HG02763 (cell line): ENCODE measurements around the gene NME8.
"Not testable (repeated sequence)": the region's sequence is repeated elsewhere in the genome, so short reads cannot be mapped to it uniquely, and the experiment has no call there.

Source experiments
- ATAC-seq: cut with Tn5 transposase; IDR thresholded peaks from one replicate; pipeline ENCODE4 v1.9.1; 2021; ENCODE audit warnings: mild to moderate bottlenecking, moderate library complexity; ENCODE audit not compliant: unreplicated experiment

NME8 gene, protein sequence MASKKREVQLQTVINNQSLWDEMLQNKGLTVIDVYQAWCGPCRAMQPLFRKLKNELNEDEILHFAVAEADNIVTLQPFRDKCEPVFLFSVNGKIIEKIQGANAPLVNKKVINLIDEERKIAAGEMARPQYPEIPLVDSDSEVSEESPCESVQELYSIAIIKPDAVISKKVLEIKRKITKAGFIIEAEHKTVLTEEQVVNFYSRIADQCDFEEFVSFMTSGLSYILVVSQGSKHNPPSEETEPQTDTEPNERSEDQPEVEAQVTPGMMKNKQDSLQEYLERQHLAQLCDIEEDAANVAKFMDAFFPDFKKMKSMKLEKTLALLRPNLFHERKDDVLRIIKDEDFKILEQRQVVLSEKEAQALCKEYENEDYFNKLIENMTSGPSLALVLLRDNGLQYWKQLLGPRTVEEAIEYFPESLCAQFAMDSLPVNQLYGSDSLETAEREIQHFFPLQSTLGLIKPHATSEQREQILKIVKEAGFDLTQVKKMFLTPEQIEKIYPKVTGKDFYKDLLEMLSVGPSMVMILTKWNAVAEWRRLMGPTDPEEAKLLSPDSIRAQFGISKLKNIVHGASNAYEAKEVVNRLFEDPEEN

DNA sequence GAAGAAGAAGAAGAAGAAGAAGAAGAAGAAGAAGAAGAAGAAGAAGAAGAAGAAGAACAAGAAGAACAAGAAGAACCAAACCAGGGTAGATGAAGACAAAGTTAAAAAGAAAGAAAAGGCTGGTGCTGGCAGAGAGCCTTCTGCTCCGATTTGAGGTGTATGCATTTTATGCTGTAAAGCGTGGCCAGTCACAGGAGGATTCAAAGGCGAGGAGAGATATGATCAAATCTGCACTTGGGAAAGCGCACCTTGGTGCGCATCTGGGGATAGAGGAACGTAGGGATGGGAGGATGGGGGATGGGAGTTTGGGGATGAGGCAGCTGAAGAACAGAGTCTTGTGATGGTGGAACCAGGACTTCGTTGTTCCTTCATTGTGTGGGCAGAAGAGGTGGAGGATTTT is at the start of gene NME8:
NME8 (plus strand) TSS at position 301 of the 400 bp plus-strand sequence. CDS start 1,670 bp downstream, outside the sequence.
- no peak for ATAC-seq

DNA sequence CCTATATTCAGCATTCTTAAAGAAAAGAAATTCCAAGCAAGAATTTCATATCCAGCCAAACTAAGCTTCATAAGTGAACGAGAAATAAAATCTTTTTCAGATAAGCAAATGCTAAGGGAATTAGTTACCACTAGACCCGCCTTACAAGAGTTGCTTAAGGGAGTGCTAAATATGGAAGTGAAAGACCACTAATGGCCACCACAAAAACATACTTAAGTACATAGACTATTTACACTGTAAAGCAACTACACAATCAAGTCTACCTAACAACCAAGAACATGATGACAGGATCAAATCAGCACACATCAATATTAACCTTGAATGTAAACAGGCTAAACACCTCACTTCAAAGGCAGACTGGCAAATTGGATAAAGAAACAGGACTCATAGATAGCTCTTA is 42.2 kb upstream of the NME8 start:
- no peak for ATAC-seq

DNA sequence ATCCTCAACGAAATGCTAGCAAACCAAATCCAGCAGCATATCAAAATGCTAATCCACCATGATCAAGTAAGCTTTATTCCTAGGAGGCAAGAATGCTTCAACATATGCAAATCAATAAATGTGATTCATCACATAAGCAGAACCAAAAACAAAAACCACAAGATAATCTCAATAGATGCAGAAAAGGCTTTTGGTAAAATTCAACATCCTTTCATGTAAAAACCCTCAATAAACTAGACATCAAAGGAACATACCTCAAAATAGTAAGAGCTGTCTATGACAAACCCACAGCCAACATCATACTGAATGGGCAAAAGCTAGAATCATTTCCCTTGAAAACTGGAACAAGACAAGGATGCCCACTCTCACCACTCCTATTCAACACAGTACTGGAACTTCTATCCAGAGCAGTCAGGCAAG is 36.2 kb upstream of the NME8 start:
- not testable (repeated sequence) for ATAC-seq

DNA sequence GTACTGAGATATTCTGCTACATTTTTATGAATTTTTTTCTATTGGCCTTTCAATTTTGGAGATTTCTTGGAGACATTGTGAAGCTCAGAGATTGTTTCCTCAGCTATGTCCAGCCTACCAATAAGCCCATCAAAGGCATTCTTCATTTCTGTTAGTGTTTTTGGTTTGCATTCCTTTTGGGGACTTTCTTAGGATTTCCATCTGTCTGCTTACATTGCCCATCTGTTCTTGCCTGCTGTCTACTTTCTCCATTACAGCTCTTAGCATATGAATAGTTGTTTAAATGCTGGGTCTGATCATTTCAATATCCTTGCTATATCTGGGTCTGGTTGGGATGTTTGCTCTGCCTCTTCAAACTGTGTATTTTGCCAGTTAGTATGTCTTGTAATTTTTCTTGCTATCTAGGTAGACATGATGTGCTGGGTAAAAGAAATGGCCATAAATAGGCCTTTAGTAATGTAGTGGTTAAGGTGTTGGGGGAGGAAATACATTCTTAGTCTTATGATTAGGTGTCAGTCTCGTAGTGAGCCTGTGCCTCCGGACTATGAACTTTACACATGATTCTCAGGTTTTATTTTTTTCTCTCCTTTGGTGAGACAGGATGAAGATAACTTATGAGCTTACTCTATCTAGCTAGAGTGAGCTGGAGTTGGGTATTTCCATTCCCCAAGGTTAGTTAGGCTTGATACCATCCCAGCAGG is 32.6 kb upstream of the NME8 start:
- ATAC-seq: peak; percentile 83

DNA sequence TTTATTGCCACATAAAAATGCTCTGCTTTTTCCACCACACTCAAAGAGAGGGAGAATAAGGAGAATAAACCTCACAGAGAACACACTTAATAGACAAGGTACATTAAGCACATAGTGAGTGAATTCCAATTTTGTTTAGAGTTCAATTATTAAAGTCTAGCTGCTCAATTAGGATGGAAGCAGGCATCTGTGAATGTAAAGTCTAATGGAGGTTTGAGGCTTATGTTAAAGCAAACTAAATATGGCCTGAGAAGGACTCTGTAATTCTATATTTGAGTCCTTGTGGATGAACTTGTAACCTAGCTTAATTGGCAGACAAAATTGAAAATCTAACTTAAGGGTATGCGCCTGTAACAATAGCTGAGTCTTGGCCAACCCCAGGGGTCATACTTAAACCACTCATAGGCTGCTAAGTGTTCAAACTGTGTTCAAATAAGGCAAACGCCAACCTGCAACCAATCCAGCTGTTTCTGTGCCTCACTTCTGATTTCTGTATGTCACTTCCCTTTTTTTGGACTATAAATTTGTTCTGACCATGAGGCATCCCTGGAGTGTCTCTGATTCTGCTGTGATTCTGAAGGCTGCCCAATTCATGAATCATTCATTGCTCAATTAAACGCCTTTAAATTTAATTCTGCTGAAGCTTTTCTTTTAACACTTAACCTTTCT is 31.3 kb upstream of the NME8 start:
- no peak for ATAC-seq

DNA sequence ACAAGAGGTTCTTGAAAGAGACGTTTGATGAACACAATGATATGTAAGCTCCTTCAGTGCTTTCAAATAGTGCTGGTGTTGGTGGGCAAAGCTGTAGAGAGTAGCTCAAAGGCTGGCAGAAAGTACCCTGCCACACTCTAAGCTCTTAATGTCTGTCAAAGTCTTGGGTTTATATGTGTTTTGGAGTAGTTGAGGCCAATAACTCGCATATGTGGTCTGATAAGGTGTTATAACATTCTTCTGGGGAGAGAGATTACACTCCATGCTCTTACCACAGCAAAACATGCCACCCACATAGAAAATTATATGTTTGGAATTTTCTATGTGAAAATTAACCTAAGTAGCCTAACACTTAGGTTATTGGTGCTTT is 30.8 kb upstream of the NME8 start:
- no peak for ATAC-seq

DNA sequence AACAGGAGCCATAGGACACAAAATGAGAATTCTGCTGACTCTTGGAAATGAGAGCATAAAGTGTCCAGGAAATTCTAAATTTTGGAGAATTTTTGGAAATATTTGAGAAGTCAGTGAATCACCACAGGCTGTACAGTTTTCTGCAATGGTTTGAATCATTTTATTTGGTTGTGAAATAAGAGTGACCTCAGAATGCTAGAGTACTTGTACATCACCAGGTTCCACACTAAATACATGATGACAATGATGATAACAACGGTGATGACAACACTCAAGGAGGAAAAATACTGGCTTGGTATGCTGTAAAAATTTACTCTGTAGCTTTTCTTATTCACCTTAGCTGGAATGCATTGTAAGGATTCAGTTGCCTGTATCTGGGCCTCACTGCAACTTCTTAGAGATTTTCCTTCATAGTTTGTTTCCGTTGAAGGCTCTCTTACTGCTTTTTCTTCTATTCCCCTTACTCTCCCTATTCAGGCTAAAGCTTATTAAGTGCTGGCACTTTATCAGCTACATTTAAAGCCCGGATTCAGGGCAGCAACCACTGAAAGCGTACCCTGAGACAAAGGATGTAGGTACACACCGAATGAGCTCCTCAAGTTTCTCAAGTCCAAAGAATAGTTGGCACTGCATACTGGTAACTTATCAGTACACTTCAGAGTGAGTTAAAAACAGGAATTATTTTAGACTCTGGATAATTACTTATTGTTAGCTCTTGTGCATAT is 30.2 kb upstream of the NME8 start:
- no peak for ATAC-seq

DNA sequence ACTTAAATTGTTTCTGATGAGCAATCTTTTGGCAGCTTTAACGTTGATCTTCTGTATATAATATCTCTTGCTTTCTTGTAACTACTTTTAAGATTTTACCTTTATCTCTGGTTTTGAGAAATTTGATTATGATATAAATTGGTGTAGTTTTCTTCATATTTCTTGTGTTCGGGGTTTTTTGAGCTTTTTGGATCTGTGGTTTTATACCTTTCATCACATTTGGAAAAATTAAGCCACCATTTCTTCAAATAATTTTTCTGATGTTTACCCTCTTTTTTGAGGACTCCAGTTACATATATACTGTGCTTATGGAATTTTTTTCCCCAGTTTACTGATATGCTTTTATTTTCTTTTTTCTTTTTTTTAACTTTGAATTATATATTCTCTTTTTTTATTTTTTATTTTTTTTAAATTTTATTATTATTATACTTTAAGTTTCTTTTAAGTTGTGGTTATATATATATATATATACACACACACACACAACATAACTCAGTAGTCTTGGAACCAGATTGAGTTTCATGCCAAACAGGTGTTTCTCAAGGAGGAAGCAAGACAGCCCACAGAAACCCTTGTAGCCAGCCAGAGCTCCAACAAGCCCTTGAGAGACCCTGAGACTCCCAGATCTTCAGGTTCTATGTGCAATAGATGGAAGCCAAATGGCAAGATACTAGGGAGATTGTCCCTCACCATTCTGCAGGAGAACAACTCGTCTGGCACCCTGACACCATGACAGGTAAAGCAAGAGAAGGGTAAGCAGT is 27.5 kb upstream of the NME8 start:
- ATAC-seq: peak; percentile 75

DNA sequence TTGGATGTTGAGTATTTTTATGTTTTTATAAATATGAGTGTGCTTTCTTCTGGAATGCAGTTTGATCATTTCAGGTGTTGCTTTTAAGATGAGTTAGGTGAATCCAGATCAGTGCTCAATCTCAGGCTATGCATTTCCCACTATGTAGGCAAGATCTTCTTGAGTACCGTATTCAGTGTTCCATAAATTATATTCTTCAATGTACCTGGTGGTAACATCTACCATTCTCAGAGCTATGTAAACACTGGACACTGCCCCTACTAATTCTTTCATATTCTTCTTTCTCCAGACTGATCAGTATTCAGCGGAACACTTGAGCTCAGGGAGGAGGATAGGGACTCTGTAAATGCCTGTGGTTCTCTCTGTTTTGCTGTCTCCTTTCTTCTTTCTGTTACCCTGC is 25.5 kb upstream of the NME8 start:
- ATAC-seq: no peak

DNA sequence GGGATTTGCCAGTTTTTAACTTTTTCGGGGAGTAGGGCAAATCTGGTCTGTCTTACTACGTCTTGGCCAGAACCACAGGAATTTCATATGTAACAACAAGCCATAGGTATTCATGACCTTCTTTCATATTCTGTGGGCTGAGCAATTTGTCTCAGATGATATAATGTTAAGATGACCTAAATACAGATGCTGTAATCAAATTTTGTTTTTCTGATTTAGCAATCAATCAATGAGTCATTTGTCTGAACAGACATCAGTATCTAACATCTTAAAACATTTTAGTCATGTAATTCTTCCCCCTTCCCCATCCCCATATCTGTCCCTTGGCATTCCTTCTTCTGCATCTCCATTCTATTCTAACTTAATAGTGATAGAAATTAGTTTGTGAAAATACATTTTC is 24.8 kb upstream of the NME8 start:
- ATAC-seq: no peak

DNA sequence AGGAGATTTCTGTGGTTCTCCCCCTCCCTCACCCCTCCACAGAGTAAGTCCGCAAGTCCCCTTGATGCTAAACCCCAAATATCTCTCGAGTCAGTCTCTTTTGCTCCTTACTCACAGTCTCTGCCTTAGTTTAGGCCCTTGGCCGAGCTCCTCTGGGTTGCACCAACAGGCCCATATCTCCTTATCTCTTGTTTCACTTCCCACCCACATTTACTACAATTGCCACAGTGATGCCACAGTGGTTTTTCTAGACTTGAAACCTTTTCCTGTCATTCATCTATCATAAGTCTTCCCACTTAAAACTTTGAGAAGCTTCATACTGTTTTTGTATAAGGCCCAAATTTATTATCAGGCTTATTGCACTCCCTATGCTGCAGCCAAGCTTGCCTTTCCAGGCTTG is 23.4 kb upstream of the NME8 start:
- ATAC-seq: no peak

DNA sequence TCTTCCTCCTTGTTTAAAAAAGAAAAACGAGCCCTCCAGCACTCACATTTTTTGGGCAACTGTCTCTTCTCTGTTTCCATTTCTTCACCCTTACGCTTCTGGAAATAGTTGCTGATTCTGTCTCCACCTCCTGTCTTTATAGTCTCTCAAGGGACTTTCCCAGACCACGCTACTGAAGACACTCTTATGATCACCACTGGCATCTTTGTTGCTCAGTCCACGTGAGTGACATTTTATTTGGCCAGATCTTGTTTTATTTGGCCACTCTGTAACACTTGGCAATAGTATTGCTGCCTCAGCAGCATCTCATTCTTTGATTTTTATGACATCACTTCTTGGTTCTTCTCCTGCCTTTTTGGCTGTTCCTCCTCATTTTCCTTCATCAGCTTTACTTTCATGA is 21.6 kb upstream of the NME8 start:
- ATAC-seq: no peak

DNA sequence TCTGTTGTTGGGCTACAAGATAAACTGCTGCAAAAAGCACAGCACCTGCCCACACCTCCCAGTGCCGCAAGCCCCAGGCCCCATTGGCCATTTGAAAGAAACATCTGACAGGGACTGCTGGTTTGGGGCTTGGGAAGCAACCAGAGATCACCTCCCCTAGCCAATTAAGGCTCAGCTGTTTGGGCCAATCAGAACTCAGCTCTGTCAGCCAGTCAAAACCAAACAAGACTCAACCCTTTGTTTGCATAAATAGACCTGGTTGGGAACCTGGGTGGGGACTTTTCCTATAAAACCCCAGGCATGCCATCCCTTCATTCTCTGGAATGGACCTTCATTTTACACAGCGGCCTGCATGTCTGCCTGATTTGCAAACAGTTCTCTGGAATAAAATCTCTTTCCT is 17.2 kb upstream of the NME8 start:
- no peak for ATAC-seq

DNA sequence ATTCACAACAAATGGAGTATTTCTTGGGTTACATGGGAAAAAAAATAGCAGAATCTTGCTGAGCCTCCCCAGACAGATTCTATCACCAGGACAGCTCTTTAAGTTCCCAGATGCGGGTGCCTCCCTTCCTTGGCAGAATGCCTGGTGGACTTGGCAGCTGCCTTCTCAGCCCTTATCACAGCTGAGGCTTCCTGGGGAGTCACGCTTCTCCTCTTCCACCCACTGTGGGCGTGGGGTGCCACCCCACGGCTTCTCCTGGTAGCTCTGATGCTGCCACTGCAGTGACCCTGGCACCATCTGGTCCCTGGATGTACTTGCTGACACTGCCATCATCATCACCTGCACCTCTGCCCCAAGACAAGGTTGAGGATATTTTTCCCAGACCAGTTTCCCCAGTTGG is 16.2 kb upstream of the NME8 start:
- ATAC-seq: peak; percentile 90

DNA sequence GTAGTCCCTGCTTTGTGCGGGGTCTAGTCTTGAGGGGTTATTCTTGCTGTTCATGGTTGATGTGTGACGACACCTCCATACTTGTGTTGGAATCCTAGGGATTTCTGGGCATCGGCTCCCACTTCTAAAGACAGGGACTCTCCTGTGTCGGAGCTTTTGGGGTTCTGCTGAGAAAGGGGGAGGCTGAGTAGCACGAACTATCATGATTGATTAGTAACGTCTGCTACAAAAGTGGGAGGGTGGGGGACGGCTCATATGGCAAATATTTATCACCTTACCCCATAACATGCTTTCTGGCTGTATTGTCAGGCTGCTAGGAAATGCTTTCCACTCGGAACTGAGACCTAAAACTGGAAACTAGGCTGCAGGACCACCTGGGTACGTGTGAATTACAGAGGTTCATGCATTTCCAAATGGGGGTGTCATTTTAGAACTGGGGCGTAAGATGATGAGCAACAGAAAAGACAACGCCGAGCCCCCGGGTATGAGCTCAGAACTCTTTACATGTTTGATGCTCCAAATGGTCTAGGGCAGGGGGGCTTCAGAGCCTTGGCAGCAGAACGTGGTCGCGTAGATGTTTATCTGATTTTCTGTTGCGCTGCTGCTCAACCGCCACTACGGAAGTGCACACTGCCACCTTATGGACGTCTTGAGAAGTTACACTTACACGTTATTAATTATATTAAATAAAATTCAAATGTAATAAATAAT is 15.1 kb upstream of the NME8 start:
- ATAC-seq: no peak

DNA sequence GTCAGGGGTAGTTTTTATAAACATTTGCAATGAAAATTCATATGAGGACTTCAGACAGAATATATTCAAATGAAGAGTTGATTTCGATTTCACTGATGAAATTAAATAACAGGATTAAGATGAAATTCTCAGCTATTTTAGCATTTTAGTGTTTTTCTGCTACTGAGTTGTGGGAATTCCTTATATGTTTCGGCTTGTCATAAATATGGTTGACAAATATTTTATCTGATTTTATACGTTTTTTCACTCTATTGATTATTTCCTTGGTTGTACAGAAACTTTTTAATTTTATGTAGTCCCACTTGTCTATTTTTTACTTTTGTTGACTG is 14.6 kb upstream of the NME8 start:
- ATAC-seq: no peak

DNA sequence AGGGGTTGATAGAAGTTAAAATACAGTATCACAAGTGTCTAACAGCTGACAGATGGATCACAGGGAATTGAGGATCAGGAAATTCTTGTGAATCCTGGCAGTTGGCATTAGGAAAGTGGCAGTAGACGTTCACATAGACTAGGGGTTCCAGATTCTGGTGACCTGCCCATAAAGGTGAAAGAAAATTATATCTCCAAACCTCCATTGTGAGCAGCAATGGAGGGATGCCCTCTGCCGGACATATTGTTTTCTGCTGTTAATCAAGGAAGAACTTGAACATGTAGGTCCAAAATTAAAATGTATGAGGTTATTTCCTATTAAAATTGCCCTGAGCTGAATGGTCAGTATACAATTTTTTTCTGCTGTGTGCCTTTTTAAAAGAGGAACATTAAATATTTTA is 5.1 kb downstream of the NME8 start:
- ATAC-seq: no peak

DNA sequence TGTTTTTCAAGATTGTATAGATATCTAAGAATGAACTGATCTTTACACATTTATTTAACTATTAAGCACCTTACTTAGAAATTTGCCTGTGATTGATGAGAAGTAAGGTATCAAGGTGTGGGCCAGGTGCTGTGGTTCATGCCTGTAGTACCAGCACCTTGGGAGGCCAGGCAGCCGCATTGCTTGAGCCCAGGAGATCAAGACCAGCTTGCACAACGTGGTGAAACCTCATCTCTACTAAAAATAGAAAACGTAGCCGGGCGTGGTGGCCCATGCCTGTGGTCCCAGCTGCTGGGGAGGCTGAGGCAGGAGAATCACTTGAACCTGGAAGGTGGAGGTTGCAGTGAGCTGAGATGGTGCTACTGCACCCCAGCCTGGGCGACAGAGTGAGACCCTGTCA is 33.7 kb downstream of the NME8 start:
- ATAC-seq: no peak

DNA sequence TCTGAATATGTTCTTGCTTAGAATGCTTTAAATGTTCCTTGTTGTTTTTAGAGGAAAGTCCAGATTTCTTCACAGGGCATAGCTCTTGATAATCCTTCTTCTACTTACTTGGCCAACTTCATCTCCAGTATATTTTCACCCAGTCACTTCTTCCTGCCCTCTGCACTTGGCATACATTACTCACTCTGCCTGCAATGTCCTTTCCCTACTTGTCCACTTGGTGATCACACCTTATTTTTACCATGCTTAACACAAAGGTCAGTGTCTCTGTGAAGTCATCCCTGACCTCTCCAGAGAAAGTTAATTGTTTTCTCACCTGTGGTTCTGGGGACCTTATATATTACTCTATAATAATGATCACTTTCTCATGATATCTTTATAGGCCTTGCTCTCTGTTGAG is 45.0 kb downstream of the NME8 start:
- no peak for ATAC-seq

DNA sequence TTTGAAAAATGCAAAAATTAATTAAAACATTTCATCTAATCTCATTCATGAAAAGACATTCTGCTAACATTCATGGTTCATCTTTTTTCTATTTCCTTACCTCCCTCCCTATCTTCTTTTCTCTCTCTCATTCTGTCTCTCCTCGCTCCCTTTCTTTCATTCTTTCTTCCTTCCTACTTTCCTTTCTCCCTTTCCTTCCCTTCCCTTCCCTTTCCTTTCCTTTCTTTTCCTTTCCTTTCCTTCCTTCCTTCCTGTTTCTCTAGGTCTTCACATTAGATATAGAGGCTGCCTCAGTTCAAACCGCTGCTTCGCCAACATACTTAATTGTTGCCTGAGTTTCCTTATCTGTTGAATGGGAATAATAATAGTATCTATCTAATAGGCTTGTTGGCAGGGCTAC is 46.3 kb downstream of the NME8 start:
- no peak for ATAC-seq
